NCI-H146 (cell line): ENCODE measurements around the gene EEF1AKMT3.

Experiments
- DNase-seq: peaks from one replicate; lab custom pipeline; 2025; lab: John Stamatoyannopoulos, UW

EEF1AKMT3 gene

DNA sequence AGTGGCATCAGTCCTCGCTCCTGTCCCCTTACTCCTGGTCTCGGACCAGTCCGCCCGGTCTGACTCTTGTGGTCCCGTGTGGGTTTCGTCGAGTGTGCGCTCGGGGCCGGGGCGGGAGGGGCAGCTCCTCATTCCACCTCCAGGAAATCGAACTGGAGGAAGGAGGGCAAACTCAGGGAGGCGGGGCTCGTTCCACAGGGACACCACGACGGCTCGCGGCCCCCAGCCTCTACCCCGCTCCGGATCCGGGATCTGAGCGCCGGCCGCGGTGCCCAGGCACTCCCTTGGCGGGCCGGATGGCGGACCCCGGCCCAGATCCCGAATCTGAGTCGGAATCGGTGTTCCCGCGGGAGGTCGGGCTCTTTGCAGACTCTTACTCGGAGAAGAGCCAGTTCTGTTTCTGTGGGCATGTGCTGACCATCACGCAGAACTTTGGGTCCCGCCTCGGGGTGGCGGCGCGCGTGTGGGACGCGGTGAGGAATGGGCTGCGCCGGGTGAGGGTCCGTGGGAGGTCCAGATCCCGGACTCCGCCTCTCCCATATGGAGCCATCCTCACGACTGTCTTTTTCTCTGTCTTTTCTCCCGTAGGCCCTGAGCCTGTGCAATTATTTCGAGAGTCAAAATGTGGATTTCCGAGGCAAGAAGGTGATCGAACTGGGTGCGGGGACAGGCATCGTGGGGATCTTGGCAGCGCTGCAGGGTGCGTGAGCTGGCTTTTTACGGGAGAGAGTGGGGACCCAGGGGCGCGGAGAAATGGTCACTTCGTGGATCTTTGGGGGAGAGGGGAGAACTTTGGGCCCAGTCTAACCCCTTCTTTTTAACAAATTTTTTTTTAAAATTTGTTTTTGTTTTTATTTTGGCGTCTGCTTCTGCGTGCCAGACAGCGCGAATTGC is at the start of gene EEF1AKMT3:
TSS of gene EEF1AKMT3 (plus strand) at position 186 of the 894 bp plus-strand sequence. CDS start at position 297, 111 bp downstream.
- peak; percentile 72 for DNase-seq

DNA sequence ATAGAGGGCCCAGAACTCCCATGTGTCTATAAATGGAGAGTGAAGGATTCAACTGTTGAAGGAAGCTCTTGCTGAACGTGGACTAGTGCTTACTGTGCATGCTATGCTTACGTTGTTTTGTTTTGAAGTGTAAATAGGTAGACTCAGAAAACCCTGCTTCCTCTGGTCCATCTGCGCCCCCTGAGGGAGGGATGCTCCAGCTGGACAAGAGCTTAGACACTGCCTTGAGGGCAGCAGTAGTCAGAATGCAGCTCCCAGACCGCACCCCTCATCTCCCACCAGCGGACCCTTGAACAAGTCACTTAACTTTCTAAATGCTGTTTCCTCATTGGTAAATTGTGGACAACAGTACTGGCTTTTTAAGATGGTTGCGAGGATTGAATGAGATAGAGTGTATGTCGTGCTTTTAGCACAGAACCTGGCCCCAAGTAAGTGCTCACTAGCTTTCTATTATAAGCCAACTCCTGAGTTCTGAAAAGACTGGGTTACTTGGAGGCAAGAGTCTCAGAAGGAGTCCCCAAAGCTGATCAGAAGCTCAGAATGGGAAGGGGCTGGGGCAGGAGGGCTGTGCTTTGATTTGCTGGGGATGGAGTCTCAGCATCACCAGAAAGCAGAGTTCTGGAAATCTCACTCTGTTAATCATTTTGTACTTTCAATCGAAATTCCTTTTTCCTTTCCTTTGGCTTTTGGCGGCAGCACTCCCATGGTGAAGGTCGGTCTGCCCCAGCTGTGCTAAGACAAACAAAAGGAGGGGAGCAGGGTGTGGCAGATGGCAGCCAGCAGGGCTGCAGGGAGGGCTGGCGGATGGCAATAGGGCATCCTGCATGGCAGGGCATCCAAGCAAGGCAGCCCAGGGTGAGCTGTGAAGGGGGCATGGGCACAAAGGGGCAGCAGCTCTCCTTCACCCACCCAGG is 49.4 kb upstream of the EEF1AKMT3 start:
- peak; percentile 45 for DNase-seq

DNA sequence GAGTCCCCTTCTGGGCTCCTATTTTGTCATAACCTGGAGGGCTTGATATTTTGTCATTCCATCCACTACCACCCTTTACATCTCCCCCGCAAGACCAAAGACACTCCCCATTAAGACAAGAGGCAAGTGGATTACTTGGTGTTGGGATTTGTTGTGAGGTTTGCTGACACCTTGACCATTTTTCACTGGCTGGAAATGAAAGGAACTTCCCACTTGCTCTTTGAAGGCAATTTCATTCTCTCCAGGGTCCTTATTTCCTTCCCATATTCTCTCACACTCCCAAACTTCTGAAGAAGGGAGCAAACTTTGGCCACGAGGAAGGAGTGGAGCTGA is 48.8 kb upstream of the EEF1AKMT3 start:
- DNase-seq = no peak

DNA sequence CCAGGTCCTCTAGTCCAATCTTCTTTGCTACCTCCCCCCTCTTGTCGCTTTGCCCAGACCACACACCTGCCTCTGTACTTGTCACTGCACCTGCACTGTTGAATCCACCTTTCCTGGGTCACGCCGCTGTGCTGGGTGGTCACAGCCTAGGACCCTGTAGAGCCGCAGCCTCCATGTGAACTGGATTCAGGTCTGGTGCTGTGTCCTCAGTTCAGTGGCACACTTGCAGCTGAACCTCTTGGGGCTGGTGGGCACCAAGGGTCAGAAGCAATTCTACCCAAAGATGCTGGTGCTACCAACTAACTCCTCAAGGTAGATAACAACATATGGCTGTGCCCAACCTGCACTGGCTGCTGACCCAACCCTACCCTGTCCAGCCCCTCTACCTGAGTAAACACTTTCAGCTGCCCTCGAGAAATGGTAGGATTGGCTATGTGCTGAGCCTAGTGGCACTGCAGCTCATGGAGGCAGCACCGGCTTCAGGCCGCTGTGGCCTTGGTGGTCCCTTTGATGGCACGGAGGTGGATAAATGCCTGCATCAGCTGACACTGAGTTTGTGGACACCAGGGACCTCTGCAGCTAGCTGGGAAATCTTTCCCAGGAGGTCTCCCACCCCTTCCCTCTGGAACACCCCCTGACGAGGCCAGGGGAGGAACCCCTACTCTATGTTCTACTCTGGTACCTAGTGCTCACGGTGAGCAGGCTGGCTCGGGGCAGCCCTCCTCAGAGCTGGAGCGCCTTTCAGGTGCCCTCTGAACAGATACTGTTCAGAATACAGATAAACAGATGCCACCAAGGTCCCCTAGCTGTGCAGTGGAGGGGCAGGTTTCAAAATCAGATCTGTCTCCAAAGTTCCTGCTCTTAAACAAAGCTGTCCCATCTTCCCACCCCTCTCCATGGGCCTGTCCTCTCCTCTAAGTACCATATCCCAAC is 48.1 kb upstream of the EEF1AKMT3 start:
- peak; percentile 17 for DNase-seq

- DNase-seq = no peak
These were observed 47.3 kb upstream of the EEF1AKMT3 start for GRCh38 chr12:57724936-57725740.

DNA sequence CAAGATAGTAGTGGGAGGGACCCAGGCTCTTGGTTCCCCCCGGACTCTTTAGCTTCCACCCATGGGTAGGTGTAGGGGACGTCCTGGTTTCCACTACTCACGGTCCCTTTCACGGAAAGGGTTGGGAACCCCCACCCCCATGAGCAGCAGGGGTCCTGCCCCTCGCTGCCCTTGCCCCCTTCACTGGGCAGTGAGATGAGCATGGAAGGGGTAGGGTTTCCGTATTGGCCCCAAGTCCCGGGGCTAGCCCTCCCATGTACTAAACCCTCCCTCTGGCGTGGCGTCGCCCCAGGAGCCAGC is 46.6 kb upstream of the EEF1AKMT3 start:
- no peak for DNase-seq

DNA sequence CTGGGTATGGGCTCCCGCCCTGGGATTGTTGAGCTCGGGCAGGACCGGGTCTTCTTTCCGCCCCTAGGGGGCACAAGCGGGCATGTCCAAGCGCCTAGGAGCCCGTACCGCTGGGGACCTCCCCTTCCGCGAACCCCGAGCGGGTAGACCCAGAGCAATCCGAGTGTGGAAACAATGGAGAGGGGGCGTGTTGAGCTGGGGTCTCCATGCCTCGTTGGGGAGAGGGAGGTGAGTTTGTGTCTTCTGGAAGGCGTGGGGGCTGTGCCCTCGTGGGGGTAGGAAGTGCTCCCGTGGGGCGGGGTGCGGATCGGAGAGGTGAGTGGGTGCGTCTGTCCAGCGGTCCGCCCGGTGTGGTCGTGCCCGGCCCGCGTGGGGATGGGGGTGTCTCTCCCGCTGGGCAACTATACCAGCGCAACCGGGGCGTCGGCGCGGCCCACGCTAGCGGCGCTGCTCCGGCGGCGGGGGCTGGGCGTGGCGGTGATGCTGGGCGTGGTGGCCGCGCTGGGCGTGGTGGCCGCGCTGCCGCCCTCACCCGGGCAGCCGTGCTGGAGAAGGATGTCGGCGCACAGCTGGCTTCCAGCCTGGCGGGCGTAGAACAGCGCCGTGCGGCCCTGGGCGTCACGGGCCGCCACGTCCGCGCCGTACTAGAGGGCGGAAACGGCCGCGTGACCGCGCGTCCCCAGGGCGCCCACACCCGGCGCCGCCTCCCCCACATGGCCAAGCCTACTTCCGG is 46.1 kb upstream of the EEF1AKMT3 start:
- peak; percentile 91 for DNase-seq

DNA sequence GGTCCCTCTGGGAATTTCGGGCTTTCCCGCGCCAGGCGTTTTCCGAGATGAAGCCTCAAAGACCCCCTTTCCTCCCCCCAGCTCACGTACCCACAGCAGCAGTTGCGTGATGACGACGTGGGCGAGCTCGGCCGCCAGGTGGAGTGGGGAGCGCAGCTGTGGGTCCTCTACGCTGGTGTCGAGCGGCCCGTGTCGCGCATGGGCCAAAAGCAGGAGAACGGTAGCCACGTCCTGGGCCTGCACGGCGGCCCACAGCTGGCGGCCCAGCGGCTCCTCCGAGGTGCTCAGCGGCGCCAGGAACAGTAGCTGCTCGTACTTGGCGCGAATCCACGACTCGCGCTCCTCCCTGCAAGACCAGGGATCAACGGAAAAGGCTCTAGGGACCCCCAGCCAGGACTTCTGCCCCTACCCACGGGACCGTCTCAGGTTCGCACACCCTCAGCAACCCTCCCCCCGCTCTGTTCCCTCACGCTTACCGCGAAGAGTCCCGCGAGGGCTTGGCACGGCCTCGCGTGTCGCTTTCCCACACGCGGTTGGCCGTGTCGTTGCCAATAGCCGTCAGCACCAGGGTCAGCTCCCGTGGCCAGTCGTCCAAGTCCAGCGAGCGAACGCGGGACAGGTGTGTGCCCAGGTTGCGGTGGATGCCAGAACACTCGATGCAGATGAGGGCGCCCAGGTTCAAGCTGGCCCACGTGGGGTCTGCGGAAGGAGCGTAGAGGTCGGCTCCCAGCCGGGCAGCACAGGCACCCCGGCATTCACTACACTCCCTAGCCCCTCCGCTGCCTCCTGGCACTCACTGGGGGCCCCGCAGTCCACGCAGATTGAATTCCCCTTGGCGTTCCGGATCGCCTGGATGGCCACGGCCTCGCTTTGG is 45.3 kb upstream of the EEF1AKMT3 start:
- DNase-seq = no peak

DNA sequence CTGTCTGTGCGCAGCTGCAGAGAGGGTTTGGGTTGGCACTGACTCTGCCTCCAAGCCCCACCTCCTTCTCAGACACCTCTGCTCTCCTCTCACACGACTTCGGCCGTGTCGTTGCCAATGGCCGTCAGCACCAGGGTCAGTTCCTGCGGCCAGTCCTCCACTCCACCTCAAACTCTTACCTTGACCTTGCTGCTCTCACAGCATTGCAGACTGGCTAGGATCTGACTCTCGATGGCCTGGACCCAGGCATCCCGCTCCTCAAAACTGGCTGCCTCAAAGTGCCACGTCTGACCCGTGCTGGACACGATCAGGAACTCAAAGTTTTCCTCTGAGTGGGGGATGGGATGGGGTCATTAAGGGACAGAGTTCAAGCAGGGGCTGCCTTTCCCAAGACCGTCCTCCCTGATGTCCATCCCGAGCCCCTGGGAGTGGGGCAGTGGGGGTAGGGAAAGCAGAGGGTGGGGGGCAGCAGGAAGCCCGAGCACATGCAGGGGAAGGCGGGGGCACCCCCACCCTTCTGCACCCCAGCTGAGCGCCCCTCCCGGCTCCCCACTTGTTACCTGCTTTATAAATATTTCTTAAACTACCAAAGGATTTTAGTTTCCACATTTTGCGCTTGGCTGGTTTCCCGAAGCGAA is 44.5 kb upstream of the EEF1AKMT3 start:
- no peak for DNase-seq

DNA sequence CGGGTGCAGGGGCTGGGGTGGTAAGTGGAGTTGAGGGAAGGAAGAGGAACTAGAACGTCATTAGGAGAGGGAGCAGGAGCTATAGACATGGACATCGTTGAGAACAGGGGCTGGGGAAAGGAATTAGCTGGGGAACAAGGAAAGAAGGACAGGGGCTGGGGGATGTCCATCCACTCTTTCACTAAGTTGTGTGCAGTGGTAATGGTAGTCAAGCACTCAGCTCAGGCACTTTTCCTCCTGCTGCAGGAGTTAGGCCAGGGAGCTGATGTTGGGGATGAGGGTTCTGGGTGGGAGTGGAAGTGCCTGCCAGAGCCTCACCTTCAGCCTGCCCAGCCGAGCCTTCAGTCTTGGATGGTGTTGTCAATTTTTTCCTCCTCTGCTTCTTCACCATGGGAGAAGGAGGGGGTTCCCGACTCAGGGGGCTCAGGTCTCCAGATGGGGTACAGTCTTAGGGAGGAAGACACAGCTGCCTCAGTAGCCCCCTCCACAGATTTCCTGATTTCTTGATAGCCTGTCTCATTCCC is 43.0 kb upstream of the EEF1AKMT3 start:
- DNase-seq = no peak

DNA sequence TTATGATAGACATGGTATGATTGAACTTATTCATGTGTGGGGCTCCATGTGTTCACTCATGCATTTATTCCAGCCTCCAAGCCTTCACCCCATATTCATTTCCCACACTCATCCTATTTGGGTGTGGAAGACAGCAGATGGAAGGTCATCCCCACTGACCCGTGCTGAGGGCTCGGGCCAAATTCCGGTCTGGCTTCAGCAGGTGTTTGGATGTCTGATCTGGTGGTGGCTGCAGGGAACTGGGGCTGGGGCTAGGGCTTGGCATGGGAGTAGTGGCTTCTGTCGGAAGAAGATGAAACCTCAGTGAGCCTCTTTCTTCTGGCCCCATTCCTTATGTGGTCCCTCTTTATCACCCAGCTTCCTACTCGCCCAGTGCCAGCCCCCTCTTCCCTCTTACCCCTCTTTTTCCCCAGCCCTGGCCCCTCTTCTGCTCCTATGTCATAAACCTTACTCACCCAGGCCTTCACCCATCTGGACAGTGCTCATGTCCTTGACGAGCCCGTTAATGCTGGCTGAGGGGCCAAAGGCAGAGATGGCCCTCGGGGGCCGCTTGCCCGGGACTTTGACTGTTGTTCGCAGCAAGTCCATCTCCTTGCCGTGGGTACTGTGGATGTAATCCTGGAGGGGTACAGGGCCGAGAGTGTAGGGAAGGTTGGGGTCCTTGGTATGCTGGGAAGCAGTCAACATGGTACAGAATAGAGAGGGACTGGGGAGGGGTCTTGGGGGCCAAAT is 41.9 kb upstream of the EEF1AKMT3 start:
- DNase-seq = no peak

DNA sequence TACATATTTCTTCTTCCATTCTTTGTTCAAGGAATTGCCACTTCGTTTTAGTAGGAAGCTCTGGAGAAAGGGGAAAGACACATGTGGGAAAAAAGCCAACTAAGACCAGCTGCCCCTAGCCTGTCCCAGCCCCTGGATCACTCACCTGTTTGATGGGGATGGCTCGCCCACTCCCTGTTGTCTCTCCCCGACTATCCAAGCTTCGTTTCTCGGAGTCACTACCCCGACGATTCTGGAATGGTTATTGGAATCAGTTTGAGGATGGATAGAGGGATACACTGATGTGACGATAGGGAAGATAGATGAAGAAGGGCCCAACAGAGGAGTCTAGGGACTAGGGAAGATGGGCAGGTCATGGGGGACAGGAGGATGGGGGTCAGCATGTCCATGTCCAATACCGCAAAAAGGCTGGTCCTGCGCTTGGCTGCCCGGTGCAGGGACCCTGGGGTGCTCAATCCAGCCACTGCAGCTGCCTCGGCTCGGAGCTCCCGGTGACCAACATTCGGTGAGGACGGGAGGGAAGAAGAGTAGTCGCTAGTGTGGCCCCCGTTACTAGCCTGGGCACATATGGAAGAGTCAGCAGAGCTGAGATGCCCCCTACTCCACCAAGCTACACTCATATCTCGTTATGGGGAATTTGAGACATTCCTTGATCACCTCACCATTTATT is 40.9 kb upstream of the EEF1AKMT3 start:
- DNase-seq = no peak

DNA sequence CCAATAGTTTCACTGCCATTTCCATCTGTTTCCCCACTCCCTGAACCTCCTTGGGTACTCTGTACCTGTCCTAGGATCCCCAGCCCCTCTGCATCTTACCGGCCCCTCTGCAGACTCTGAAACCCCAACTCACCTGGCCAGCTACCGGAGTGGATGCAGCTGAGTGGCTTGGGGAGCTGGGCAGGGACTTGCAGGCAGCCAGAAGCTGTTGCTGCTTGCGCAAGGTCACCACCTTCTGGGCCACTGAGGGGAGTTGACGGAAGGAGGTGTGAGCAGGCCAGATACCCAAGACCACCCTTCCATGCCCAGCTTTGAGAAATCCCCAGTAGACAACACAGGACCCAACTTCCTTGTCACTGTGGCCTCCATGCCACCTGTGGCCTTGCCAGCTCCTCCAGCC is 40.1 kb upstream of the EEF1AKMT3 start:
- DNase-seq = no peak

DNA sequence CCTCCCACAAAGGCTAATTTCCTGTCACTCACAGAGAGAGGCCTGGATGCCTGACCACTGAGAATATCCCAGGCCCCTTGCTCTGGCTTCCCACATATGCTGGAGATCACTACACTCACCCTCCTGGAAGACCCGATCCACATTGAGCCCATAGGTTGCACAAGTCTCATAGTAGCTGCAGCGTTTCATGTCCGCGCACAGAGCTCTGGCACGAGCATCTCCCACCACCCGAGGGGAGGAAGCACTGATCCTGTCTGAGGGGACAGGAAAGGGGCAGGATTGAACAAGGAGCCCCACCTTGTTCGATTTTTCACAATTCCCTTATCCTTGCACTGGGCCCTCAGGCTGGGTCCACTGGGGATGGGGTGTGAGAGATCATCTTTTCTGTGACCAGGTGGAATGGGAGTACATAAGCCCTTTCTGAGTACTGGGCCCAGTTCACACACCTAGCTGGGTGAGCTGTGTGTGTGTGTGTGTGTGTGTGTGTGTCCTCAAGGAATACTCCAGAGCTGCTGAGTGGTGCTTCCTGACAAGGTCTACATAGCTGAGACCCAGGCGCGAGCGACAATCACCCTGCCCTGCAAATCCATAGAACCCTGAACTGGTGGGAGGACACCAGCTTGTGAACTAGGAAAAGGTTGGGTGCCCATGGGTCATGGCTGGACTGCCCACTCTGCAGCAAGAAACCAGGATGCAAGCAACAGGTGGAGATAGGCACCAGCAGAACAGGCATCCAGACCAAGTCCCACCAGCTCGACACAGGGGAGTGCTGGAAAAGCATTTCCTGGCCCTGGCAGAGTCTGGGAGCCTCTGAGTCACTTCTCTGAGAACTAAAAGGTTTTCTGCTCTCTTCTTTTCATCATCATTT is 39.5 kb upstream of the EEF1AKMT3 start:
- no peak for DNase-seq

GRCh38 chr12:57733928-57734327 is 38.5 kb upstream of the EEF1AKMT3 start:
- DNase-seq = no peak

DNA sequence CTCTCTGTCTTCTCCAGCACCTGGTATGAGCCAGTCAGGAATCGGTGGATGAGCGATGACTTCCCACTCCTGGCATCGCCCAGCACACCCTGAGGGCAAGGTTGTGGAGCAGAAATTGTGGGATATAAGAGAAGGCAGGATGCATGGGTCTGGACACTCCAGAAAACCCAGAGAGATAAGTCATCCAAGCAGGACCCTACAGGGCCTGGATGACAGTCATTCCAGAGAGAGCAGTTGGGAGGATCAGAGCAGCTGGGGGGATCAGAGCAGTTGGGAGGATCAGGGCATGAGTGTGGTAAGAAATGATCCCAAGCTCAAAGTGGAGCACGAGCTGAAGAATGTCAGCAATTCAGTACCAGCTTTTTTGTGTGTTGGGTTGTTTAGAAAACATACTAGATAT is 37.8 kb upstream of the EEF1AKMT3 start:
- DNase-seq = no peak
